ENCODE measurements around the gene PTPRD.

The PTPRD gene

DNA sequence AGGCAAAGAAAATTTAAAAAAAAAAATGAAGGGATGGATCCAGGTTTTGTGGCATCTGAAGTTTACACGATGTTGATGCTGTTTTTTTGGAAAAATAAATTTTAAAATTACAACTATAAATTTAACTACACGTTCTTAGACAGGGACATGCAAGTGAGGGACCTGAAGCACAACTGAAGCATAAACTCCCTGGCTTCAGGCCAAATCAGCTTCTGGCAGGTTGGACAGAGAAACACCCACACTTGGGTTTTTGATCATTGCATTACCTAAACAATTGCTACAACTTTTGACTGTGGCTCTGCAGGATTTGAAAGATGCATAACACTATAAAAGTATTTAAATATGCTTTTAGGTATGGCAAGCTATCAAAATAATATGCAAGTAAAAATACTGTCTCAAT, 1494.9 kb downstream of the PTPRD start:
- Histone ChIP-seq H3K27me3 (ENCODE audit: low read length) (no peaks in the 10 kb centered on the region), H3K4me2 (ENCODE audit: low read depth, low read length, poor library complexity, severe bottlenecking) (no peak overlapping the region), H4K20me1 (ENCODE audit: low read depth, low read length) (no peaks in the 10 kb centered on the region), H3K27ac (ENCODE audit: low read depth, low read length) (no peak overlapping the region), H2AFZ (ENCODE audit: low read depth, low read length, severe bottlenecking) (no peak overlapping the region), H3F3A (ENCODE audit: insufficient read depth) (no peaks in the 10 kb centered on the region), H3K36me3 (ENCODE audit: low read length) (no peaks in the 10 kb centered on the region), H3K79me2 (ENCODE audit: insufficient read depth, low read length) (no peaks in the 10 kb centered on the region), H3K9me3 (ENCODE audit: insufficient read depth, low read length) (no peaks in the 10 kb centered on the region), H3K4me3 (ENCODE audit: insufficient read depth, low read length, poor library complexity, severe bottlenecking) (no peak overlapping the region), H3K9ac (ENCODE audit: low read length) (no peak overlapping the region), H3K9me2 (replicated peaks; ENCODE audit: insufficient read depth, low read length) (no peaks in the 10 kb centered on the region)
- no peak for TF ChIP-seq EZH2phosphoT487 (conservative IDR thresholded peaks at IDR 0.05; ENCODE audit: low read length)
- TF ChIP-seq, protein P1, sequence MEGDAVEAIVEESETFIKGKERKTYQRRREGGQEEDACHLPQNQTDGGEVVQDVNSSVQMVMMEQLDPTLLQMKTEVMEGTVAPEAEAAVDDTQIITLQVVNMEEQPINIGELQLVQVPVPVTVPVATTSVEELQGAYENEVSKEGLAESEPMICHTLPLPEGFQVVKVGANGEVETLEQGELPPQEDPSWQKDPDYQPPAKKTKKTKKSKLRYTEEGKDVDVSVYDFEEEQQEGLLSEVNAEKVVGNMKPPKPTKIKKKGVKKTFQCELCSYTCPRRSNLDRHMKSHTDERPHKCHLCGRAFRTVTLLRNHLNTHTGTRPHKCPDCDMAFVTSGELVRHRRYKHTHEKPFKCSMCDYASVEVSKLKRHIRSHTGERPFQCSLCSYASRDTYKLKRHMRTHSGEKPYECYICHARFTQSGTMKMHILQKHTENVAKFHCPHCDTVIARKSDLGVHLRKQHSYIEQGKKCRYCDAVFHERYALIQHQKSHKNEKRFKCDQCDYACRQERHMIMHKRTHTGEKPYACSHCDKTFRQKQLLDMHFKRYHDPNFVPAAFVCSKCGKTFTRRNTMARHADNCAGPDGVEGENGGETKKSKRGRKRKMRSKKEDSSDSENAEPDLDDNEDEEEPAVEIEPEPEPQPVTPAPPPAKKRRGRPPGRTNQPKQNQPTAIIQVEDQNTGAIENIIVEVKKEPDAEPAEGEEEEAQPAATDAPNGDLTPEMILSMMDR (IDR thresholded peaks at IDR 0.05; ENCODE audit: insufficient read depth, low read length, poor library complexity, severe bottlenecking): no peak

DNA sequence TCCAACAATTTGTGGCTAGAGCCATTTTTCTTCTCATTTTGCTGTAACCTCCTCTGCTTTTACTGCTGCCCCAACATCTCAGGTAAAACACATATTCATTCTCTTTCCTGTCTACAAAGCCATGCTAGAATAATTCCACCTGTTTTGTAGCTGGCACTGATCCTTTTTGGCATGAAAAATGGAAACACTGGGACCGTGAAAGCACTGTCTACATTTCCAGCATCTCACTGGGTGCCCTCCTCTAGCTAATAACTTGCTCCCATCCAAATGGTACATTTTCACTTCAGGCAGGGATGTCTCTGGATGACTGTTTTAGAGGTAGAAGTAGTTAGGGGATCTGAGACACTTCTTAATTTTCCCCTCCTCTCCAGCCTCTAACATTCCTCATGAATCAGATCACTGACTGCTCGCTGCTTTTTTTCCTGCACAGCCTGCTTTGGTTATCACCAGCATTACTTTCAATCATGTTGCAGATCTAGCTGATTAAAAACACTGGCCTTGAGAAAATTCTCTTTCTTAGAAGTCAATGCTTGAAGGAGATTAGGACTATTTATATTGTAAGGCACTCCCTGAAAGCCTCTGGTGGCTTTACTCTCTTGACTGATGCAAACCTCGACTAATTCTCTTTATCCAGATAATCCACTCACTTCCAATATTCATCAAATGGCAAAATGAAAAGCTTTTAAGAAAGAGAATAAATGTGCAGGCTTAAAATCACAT, 1500.6 kb downstream of the PTPRD start:
- no peaks in the 10 kb centered on the region for H3K36me3 ChIP-seq (ENCODE audit: low read length)
- no peaks in the 10 kb centered on the region for H3K79me2 ChIP-seq (ENCODE audit: insufficient read depth, low read length)
- no peak overlapping the region for H3K4me2 ChIP-seq (ENCODE audit: low read depth, low read length, poor library complexity, severe bottlenecking)
- H3K9ac ChIP-seq (ENCODE audit: low read length): no peak overlapping the region
- H3F3A ChIP-seq (ENCODE audit: insufficient read depth): no peaks in the 10 kb centered on the region
- no peak overlapping the region for H3K4me3 ChIP-seq (ENCODE audit: insufficient read depth, low read length, poor library complexity, severe bottlenecking)
- H3K9me3 ChIP-seq (ENCODE audit: insufficient read depth, low read length): no peaks in the 10 kb centered on the region
- H2AFZ ChIP-seq (ENCODE audit: low read depth, low read length, severe bottlenecking): no peak overlapping the region
- H3K27ac ChIP-seq (ENCODE audit: low read depth, low read length): no peak overlapping the region
- H3K27me3 ChIP-seq (ENCODE audit: low read length): no peaks in the 10 kb centered on the region
- no peaks in the 10 kb centered on the region for H4K20me1 ChIP-seq (ENCODE audit: low read depth, low read length)
- no peak for TF ChIP-seq EZH2phosphoT487 (conservative IDR thresholded peaks at IDR 0.05; ENCODE audit: low read length)
- TF ChIP-seq, protein P1 (IDR thresholded peaks at IDR 0.05; ENCODE audit: insufficient read depth, low read length, poor library complexity, severe bottlenecking): no peak
- no peaks in the 10 kb centered on the region for H3K9me2 ChIP-seq (replicated peaks; ENCODE audit: insufficient read depth, low read length)

DNA sequence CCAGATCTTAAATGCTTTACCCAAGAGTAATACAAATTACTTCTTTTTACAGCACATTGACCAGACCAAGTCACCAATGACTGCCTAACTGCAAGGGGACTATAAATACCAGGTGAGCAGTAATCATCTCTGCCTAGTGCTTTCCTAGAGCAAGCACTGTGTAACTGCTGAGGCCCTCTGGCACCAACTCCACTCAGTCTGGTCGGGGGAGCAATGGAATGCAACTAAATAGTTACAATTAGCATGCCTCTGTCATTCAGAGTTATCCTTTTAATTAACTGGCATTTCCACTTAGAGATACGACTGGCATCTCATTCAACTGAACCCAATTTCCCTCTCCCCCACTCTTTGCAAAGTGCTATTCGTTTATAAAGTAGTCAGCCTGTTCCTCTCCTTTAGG, 1504.2 kb downstream of the PTPRD start:
- H3K36me3 ChIP-seq (ENCODE audit: low read length): no peaks in the 10 kb centered on the region
- H3K27ac ChIP-seq (ENCODE audit: low read depth, low read length): no peak overlapping the region
- H4K20me1 ChIP-seq (ENCODE audit: low read depth, low read length): no peaks in the 10 kb centered on the region
- no peak overlapping the region for H2AFZ ChIP-seq (ENCODE audit: low read depth, low read length, severe bottlenecking)
- TF ChIP-seq, protein P1 (IDR thresholded peaks at IDR 0.05; ENCODE audit: insufficient read depth, low read length, poor library complexity, severe bottlenecking): no peak
- no peak for TF ChIP-seq EZH2phosphoT487 (conservative IDR thresholded peaks at IDR 0.05; ENCODE audit: low read length)
- no peaks in the 10 kb centered on the region for H3F3A ChIP-seq (ENCODE audit: insufficient read depth)
- H3K9me3 ChIP-seq (ENCODE audit: insufficient read depth, low read length): no peaks in the 10 kb centered on the region
- no peak overlapping the region for H3K4me2 ChIP-seq (ENCODE audit: low read depth, low read length, poor library complexity, severe bottlenecking)
- no peak overlapping the region for H3K9ac ChIP-seq (ENCODE audit: low read length)
- H3K9me2 ChIP-seq (replicated peaks; ENCODE audit: insufficient read depth, low read length): no peaks in the 10 kb centered on the region
- no peaks in the 10 kb centered on the region for H3K27me3 ChIP-seq (ENCODE audit: low read length)
- H3K79me2 ChIP-seq (ENCODE audit: insufficient read depth, low read length): no peaks in the 10 kb centered on the region
- no peak overlapping the region for H3K4me3 ChIP-seq (ENCODE audit: insufficient read depth, low read length, poor library complexity, severe bottlenecking)
